ENCODE results near the gene GNB1.
A peak's percentile ranks its signal among the peaks of the same experiment; 100 is the strongest.

The GNB1 gene

GRCh38 chr1:1784933-1785332, 106.0 kb downstream of the GNB1 start:
- no peak for DNase-seq (ENCODE audit: low read depth in 2 of 2)

DNA sequence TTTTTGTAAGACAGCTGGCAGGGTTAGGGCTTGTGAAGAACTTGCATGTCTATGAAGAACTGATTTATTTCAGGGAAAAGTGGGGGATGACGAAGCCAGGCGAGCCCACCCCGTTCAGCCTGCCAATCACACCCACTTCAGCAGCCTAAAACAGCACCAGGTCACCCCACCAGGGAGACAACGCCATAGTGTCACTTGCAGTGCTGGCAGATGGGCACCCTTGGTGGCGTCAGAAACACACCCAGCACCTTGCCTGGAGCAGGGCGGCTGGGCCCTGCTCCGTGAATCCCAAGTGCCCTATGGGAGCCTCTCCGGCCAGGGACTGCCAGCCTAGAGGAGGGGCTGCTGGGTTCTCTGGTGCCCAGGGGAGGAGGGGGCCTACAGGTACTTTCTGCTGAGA, 107.6 kb downstream of the GNB1 start:
- no peak for DNase-seq (ENCODE audit: low read depth in 2 of 2)

GRCh38 chr1:1782399-1783221, 108.3 kb downstream of the GNB1 start:
- DNase-seq (ENCODE audit: low read depth in 2 of 2), result no peak

DNA sequence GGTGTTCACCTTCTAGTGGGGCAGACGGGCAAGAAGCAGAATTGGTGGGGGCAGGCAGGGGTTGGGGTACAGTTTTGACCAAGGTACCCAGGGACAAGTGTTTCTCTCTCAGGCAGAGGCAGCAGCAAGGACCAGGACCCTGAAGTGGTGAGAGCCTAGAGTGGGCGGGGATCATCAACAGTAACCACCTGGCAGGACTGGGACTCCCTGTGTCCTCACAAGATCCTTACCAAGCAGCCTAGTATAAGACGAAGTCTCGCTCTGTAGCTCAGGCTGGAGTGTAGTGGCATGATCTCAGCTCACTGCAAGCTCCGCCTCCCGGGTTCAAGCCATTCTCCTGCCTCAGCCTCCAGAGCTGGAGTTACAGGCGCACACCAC, 109.4 kb downstream of the GNB1 start:
- DNase-seq (ENCODE audit: low read depth in 2 of 2), result no peak

DNA sequence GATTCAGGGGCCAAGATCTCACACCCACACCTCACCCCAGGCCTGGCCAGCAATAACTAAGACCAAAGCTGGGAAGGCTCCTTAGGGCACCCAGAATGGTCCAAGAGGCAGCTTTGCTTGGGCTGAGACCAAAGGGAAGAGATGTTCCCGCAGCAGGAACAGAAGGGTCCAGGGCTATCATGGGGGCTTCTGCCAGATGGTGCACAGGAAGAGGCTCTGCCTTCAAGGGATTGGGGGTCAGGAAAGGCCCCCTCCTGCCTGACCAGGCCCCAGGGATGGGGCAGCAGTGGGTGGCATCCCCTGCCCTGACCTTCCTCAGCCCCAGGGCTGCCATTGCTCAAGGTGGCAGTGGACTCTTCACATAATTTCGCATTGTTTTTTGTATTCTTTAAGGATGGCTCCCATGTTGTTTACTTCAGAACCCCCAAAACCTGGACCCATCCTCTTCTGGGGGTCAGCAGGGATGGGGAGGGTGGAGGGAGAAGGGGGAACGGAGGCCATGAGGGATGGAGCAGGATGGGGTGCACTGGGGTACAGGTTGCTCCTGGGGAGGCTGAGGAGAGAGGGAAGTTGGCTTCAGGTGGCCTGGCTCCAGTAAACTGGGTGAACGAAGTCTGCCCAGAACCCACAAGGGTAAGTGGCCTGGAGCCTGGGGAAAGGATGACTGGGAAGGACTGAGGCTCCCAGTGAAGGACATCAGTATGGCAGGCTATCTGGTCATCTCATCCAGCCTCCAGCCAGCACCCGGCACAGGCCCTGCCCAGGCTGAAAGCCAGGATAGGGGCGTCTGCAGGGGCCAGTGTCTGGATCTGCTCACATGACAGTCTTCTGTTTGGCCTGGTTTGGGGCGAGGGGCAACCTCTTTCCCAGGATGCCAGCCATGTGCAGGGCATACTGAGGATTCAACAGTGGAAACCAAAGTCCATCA, 110.0 kb downstream of the GNB1 start:
- DNase-seq (ENCODE audit: low read depth in 2 of 2), result no peak

DNA sequence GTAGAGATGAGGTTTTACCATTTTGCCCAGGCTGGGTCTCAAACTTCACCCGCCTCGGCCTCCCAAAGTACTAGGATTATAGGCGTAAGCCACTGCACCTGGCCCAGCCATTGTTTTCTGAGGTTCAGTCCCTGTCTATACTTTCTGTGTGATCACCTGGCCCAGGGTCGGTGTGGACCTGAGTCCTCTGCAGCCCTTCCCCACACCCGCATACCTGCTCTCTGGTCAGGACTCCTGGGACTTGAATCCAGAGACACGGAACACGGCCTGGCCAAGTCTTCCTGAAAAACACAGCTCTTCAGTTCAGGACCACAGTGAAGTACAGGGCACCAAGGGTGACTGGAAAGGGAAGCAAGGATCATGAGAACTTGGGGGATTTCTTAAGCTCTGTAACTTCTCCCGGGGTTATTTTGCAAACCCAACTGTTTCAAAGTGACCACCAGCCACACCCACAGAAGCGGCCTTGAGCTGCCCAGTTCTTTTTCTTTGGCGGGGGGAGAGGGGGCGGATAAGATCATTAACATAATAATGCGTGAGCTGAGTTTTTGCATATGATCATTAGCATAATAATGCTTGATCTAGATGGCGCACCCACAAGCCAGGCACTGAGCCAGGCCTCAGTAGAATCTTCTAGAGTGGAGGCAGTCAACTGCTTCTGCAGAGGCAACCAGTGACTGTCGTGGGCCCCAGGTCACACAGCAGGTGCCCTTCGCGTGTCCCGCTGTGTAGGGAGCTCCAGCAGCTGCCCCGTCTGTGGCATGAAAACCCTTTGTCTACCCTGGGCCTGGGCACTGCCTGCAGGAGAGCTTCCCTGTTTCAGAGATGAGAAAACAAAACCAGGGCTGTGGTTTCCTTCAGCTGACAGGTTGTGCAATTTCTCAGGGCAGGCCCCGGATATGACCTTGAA, 110.9 kb downstream of the GNB1 start:
- peak in 1 of 2 donors; percentile 42 for DNase-seq (ENCODE audit: low read depth in 2 of 2)

GRCh38 chr1:1779320-1779675, 111.6 kb downstream of the GNB1 start:
- no peak for DNase-seq (ENCODE audit: low read depth in 2 of 2)

DNA sequence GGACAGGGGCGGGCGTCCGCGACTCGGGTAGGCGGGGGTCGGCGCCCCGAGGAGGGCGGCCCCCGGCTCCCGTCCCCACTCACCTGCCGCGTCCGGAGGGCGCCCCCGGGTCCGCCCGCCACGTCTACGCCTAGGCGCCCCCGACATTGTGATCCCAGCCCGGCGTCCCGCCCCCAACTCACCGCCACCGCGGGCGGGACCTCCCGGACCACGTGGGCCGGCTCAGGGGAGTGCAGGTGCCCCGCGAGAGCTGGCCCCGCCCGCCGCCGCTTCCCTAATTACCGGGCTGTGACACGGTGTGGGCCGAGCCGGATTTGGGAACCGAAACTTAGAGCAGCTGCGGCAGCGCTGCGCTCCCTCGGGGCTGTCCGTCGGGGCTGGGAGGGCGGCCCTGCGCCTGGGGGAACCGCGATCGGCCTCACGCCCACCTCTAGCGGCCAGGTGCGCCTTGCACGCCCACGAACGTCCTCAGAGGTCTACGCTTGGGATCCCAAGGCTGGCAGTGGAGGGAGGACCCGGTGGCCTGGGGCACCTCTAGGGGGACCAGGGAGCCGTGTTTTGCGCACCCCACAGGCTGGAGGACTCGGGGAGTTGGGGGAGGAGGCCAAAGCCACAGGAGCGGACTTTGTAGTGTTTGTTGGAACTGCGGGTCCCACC, 112.1 kb downstream of the GNB1 start:
- peak; percentile 62 to 63 for DNase-seq (ENCODE audit: low read depth in 2 of 2)

GRCh38 chr1:1777950-1778662, 112.8 kb downstream of the GNB1 start, which contains the start of gene NADK:
Gene NADK (minus strand): TSS chr1:1778470. CDS start chr1:1765406, 13,064 bp downstream.
- DNase-seq (ENCODE audit: low read depth in 2 of 2), result peak; percentile 30 to 58

DNA sequence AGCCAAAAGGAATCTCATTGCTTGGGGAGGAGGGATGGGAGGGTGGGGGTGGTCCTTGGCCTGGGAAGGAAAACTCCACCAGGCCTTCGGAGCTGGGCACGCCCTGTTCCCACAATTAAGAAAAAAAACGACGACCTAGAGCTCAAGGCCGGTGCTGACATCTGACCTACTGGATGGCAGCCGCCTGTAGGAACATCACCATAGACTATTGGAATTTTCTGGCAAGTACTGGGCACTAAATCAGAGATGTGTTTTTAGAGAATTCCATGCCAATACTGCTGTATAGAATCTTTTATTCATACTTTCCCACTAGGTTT, 113.3 kb downstream of the GNB1 start:
- no peak for DNase-seq (ENCODE audit: low read depth in 2 of 2)

GRCh38 chr1:1776672-1777582, 114.0 kb downstream of the GNB1 start:
- no peak for DNase-seq (ENCODE audit: low read depth in 2 of 2)

DNA sequence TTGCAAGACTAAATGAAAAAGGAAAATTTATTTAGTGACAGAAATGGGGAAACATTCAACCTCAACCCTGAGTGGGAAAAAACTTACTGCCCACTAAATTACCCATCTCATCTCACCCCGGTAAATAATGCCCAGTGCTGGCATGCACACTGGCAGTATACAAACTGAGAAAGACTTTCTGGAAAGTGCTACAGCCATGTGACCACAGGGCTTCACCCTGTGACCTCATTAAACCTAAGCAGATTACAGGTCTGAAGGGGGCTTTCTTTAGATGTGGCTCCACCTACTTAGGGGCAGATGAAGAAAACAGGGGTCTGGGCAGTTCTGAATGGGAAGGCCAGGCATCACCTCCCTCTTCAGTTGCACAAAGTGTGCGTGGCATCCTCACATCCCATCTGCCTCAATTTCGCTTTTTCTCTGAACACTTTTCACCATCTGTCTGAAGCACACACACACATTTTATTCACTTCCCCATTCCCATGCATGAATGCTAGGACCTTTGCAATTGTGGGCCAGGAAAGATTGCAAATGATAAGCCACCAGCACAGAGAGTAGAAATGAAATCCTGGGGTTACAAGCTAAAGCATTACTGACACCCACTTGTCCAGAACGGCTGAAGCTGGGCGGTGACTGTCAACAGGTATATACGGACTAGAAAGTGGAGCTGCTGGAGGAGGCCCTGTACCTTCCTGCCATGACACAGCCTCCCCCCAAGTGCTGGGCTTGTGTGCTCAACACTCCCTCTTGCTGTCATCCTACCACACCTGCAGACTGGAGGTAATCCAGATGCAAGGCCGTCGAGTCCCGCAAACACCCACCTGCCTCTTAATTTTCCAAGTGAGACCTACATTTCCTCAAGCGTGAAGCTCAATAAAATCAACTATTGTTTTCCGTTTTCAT, 115.3 kb downstream of the GNB1 start:
- DNase-seq (ENCODE audit: low read depth in 2 of 2), result no peak

DNA sequence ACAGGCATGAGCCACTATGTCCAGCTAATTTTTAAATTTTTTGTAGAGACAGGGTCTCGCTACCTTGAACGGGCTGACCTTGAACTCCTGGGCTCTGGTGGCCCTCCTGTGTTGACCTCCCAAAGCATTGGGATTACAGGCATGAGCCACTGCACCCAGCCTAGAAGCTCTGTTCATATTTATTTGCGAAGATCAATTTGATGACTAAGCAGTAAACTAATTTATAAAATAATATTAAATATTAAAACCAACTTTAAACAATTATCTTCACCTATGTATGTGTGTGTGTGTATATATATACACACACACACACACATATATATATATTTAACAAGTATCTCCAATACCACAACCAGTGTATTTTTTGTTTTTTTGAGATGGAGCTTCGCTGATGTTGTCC, 117.0 kb downstream of the GNB1 start:
- no peak for DNase-seq (ENCODE audit: low read depth in 2 of 2)

DNA sequence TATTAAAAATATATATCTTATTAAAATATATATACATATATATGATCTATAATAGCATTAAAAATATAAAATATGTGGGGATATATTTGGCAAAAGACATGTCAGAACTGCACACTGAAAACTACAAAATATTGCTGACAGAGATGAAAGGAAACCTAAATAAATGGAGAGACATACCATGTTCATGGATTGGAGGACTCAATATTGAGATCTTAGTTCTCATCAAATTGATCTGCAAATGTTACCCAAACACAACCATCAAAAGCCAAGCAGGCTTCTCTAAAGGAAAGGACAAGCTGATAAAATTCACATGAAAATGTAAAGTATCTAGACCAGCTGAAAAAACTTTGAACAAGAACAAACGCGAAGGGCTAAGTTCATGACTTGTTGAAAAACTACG, 119.8 kb downstream of the GNB1 start:
- DNase-seq (ENCODE audit: low read depth in 2 of 2), result no peak

- DNase-seq (ENCODE audit: low read depth in 2 of 2), result no peak
Measured at GRCh38 chr1:1770102-1770501, 120.8 kb downstream of the GNB1 start.

DNA sequence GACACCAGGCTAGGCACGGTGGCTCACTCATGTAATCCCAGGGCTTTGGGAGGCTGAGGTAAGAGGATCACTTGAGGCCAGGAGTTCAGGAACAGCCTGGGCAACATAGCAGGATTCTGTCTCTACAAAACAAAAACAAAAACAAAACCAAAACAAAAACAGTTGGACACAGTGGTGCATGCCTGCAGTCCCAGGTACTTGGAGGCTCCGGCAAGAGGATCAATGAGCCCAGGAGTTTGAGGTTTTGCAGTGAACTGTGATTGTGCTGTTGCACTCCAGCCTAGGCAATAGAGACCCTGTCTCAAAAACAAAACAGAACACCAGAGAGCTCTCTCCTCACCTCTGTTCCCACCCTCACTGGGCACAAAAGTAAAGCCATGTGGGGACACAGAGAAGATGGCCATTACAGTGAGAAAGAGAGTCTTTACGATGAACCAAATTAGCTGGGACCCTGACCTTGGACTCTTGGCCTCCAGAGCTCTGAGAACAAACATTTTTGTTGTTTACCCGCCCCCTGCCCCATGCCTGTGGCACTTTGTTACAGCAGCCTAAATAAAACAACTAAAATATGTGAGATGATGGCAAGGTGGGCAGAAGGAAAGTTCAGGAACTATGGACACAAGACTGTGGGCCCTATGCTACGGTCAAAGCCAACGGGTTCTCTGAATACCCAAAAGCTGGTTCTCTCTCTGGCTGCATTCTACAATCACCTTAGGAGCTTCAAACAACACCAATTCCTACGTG, 122.5 kb downstream of the GNB1 start:
- no peak for DNase-seq (ENCODE audit: low read depth in 2 of 2)

- DNase-seq (ENCODE audit: low read depth in 2 of 2), result no peak
Measured at GRCh38 chr1:1764876-1765470, 125.9 kb downstream of the GNB1 start.

All from stimulated activated CD4-positive, alpha-beta T cell treated with anti-CD3 and anti-CD28 coated beads, Interleukin-15, amount 100 ng/mL, for 48 hours (primary cell).